GM21576 (cell line): ENCODE measurements around the gene VSTM4.

Experiments used
- ATAC-seq: cut with Tn5 transposase; IDR thresholded peaks from one replicate; pipeline ENCODE4 v1.9.1; 2021; ENCODE audit warnings: mild to moderate bottlenecking, moderate library complexity; ENCODE audit not compliant: unreplicated experiment

VSTM4 gene

DNA sequence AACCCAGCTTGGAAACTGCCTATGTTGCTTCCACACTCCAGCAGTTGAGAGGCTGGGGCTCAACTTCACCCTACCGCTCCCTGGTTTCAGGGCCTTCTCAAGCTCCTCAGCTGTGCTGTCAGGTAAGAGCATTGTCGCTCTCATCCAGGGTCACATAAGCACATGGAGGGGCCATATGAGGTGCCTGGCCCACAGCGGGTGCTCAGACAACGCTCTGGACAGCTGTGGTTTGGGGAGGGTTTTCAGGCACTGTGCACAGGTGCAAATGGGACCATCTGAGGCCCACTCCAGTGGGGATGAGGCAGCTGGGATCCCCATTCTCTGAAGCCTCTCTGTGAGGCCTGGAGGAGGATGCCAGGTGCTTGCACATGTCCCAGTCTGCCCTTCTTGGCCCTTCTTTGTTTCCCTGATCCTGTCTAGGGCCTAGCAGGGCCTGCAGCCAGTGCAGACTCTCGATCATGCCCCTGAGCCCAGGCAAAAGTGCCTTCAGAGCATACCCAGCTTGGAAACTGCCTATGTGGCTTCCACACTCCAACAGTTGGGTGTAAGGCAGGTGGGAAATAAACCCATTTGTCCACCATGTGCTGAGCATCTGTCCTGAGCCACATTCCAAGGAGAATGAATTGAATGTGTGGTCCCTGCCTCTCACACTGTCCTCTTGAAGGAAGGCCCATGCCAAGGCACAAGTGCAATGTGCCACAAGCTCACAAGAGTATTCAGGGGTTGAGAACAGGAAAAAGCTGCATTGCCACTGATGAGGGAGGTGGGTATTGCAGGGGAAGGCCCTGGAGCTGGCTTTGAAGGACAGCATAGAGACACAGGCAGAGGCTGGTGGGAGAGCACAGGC, 40.3 kb downstream of the VSTM4 start:
- ATAC-seq = no peak

DNA sequence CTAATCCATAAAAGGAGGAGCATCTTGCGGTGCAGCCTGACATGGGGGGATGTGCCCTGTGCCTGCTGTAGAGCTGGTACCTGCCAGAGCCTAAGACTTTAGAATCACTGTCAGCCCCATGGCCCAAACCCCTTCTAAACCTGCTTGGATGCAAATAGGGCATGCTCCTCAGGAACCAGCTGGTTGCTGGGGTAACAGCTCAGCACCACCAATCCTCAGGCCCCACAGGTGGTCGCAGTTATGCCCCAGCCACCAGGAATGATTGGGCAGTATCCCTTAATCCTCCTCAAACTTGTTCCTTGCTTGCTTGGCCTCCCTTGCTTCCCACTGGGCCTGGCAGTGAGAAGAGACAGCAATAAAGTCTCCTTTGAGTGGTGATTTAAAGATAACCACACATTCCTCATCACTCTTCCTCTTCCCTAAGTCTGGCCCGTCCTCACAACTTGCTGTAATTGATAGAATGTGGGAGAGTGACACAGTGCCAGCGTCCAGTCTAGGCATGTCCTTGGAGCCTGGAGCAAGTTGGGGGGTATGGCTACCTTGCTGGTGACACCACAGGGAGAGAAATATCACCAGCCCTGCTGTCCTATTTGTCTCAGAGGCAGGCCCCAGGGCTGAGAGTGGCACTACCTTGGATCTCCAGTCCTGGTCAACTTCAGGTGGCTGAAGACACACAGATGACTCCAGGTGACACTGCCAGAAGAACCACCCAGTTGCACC, 43.0 kb downstream of the VSTM4 start:
- no peak for ATAC-seq

DNA sequence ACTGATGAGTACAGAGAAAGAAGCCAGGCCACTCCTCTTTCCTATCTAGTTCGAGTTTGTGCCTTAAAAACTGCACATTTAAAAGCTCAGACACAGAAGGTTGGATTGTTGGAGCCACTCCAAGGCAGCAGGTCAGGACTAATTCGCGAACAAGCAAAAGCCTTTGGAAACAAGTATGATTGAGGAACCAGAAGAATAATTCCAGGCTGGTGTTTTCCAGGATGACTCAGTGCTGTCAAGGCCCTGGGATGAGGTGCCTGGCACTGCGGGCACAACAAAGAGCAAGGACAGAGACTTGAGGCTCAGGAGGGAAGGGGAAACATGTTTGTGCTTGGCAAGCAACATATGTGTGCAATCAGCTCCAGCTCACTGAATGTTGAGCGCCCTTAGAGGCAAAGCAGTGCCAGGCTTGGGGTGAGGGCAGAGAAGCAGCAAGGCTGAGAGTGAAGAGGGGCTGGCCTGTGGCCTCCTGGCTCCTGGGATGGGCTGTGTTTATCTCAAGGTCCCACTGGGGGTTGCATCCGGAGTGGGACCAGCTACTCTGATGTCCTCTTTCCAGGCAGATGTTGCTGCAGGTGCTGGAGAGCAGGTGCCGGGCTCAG, 44.1 kb downstream of the VSTM4 start:
- no peak for ATAC-seq

DNA sequence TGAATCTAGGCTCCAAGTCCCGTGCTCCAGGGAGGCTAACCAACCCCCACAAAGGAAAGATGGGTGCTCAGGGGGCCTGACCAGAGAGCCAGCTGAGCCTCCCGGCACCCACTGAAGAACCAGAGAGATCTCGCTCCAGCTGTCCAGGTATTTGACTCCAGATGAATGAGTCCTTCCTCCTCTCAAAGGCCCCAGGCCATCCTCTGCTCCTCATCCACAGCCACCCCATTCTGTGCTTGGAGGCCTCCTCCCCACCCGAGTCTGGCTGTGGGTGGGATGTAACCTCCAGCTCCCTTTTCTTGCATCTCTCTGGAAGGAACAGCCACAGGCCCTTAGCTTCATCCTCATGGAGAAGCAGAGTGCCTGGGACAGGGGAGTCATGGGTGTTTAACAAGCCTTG, 44.6 kb downstream of the VSTM4 start:
- no peak for ATAC-seq

GRCh38 chr10:49068672-49069217, 46.6 kb downstream of the VSTM4 start:
- no peak for ATAC-seq

- no peak for ATAC-seq
These were observed 47.1 kb downstream of the VSTM4 start for GRCh38 chr10:49068209-49068608.

DNA sequence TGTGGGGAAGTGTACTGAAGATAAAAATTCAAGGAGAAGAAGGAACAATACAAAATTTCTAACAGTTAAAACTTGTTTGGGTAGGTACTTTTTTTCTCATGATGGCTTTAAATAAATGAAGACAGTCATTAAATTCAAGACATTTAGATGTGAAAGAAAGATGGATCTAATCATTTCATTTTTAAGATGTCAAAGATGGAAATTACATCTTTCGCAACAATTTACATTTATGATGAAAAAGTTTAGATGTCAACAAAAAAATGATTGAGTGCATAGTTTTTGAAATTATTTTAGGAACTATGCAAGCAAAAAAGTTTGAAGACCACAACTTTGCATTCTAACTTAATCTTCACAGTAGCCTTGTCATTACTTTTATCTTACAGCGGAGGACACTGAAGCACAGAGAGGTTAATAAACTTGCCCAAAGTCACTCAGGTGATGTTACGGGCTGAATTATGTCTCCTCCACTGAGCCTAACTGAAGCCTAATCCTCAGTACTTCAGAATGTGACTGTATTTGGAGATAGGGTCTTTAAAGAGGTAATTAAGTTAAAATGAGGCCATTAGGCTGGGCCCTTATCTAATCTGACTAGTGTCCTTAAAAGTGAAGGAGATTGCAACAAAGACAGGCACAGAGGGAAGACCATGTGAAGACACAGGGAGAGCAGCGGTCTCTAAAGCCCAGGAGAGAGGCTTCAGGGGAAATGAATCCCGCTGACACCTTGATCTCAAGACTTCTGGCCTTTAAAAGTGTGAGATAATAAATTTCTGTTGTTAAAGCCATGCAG, 48.2 kb downstream of the VSTM4 start:
- no peak for ATAC-seq

DNA sequence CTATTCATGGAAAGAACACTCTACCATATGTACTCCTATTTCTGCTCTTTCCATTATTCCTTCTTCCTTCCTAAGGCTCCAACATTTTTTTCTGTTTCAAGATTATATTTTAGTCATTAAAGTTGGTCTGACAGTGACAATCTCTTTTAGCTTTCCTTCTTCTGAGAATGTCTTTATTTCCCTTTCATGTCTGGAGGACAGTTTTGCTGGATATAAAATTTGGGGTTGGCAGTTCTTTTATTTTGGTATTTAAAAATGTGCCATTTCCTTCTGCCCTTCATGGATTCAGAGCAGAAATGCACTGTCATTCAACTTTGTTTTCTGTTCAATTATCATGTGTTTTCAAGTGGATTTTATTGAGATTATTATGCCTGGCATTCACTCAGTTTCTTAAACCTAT, 53.1 kb downstream of the VSTM4 start:
- no peak for ATAC-seq

DNA sequence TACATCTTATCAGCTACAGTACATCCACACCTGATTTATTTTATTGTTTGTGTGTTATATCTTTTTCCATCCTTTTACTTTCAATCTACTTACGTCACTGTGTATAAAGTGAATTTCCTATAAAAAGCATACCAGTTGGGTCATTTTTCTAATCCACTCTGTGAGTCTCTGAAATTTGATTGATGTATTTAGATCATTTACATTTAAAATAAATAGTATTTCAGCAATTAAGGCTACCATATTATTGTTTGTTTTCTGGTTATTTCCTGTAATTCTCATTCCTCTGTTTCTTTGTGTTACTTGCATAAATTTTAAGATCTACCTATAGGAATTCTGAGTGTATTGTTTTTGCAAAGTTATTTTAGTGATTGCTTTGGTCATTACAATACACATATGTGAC, 53.7 kb downstream of the VSTM4 start:
- no peak for ATAC-seq

GRCh38 chr10:49058463-49059255, 56.7 kb downstream of the VSTM4 start:
- ATAC-seq = no peak

- ATAC-seq = no peak
These were observed 58.0 kb downstream of the VSTM4 start for GRCh38 chr10:49057231-49057880.

DNA sequence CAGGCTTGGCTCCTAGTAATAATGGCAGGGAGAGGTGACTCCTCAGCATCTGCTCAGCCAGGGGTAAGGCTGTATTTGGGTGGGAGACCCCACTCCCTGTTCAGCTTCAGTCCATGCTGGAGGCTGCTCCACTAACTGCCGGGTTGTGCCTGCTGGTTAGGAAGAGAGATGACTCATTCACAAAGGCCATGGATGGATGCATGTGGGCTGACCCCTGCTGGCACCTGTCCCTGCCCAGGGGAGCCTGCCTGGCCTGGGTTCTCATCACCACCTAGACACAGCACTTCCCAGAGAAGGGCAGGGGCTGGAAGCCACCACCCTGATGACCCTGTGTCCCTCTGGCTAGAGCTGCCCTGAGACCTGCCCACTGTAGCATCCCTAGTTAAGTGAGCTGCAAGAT, 59.0 kb downstream of the VSTM4 start:
- no peak for ATAC-seq

GRCh38 chr10:49055221-49055849, 60.0 kb downstream of the VSTM4 start:
- no peak for ATAC-seq

DNA sequence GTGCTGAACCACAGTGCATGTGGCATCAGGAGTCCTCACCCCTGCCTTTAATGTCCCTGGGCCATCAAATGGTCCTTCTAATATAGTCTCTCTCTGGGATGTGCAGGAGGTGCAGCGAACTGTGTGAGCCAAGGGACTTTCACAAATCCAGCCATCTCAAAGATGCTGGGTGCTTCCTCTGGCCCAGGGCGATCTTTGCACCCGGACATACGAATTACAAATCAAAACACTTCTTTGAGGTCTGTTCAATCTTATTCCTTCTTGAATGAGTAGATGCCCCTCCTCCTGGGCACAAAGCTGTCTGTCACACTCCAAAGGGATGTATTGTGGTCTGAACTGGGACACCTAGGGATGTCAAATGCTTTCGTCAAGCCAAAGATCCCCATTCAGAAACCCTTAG, 60.6 kb downstream of the VSTM4 start:
- no peak for ATAC-seq

DNA sequence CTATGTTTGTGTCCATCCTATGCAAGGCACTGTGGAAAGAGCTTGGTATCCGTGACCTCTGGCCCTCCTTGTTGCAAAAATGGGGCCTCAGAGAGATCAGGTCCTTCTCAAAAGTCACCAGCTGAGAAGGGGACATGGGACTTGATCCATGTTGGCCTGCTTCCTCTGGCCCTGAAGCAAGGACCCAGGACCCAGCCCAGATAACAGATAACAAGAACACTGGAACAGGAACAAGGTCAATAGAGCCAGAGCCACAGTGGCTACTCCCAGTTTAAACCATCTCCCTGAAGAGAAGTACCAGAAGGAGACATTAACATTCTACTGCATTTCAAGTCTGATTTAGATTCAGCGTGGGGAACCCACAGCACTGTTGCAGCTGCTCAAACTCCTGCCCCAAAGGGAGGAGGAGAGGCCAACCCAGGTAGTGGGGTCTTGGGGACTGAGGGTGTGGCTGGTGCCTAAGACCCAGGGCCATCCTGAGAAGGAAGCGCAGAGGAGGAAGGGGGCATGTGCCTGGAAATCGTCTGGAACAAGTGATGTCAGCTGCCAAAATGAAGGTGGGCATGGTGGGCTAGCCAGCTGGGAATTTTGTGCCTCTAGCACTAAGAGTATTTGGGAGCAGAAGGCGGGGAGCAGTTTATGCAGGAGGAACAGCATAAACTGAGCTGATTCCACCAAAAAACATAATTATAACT, 61.2 kb downstream of the VSTM4 start:
- ATAC-seq = no peak

DNA sequence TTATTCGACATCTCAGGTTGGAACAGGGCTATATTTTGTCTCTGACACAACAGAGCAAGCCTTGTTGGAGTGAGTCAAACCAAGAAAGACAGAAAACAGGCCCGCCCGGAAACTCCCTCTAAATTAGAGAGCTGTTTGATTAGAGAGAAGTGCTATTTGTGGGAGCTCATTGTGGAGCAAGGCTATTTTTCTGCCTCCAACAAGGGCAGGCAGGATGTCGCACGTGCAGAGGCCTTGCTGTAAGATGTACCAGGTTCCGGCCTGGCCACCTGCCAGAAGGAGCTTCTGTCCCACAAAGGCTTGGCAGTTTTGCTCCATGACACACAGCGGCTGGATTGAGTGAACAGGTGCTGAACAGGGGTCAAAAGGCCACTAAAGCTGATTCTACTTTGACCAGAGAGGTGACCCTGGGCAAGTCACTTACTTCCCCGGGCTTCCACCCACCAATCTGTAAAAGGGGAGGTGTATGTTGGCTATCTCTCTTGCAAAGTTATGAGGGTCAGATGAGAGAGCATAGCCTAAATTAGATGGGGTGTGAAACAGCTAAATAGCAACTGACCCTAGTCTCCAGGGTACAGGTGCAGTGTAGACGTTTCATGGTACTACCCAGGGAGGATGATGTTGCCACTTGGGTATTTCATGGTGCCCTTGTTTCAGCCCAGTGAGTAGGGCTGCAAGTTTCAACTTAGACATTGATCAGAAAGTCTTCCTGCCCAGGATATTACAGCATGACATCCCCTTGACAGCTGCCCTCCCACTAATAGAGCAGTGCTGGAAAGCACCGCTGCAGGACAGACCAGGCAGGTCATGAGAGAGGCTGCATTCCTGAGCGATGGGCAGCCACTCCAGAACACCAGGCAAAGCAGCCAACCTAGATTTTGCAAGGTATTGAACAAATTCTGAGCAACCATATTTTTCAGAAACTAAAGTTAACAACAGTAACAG, 62.0 kb downstream of the VSTM4 start:
- ATAC-seq = peak; percentile 62

DNA sequence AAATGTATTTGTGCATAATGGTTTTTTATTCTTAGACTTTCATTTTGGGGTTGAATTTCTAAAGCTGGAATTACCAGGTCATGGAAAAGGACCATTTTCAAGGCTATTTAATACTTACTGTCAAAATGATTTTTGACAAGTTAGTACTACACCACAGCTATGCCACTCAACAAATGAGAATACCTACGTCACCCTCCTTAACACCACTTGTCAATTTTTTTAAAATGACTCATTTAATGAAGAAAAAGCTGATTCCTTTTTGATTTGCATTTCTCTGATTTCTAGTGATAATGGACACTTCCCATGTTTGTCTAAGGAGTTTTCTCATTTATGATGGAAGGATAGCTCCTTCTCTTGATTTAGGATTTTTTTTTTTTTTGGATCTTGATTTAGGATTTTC, 63.3 kb downstream of the VSTM4 start:
- no peak for ATAC-seq
